ENCODE data around the gene WDR46.

GRCh38 chr6:33317419-33317668, 28.3 kb upstream of the WDR46 start:
- TF ChIP-seq CTCF (IDR thresholded peaks at IDR 0.05), result no peak
- TF ChIP-seq POLR2A (IDR thresholded peaks at IDR 0.05), result no peak
- TF ChIP-seq EP300 (IDR thresholded peaks at IDR 0.05; ENCODE audit: low read depth), result no peak
